H1 (cell line): ENCODE results near the gene KCNQ1. TPM values are rescaled to one million over a fixed set of nuclear protein-coding genes. Genes with fewer than 3 reads are reported as not detected.
A peak's percentile ranks its signal among the peaks of the same experiment; 100 is the strongest.

Source experiments
- CTCF ChIA-PET: fragments of 300-600 bp; sonication (Branson Sonifier 250); formaldehyde crosslinking; loops from one replicate; lab custom pipeline; 2021; ENCODE audit not compliant: partially characterized antibody; lab: Charles Lee
- POLR2A ChIA-PET: fragments of 300-600 bp; sonication (Branson Sonifier 250); formaldehyde crosslinking; loops from one replicate; lab custom pipeline; 2021; ENCODE audit warnings: inconsistent platforms; ENCODE audit not compliant: partially characterized antibody; lab: Charles Lee
- DNase-seq, 2 experiments: peaks; one replicate each; pipeline versions ENCODE4 v3.0.0 to v3.0.0-alpha.2; 2010 to 2022; ENCODE audit warnings: low spot score in 2 of 2, low read depth in 1 of 2, mixed read lengths in 1 of 2
- FAIRE-seq: peaks from 2 replicates; lab custom pipeline; 2011; peaks lifted over from hg19 to GRCh38; lab: Jason Lieb, UNC
- H2AFZ ChIP-seq: 2 replicates; pipeline ENCODE4 v1.8.1; 2012; ENCODE audit warnings: low read length, inconsistent platforms
- H2AK5ac ChIP-seq: 2 replicates; pipeline ENCODE4 v1.6.1; 2013; ENCODE audit warnings: low read depth, low read length
- H2BK120ac ChIP-seq: replicated peaks from 2 replicates; pipeline ENCODE3; 2013; ENCODE audit warnings: low read depth, low read length, inconsistent platforms
- H2BK12ac ChIP-seq: 2 replicates; pipeline ENCODE4 v1.6.1; 2013; ENCODE audit warnings: low read depth, low read length
- H2BK15ac ChIP-seq: 2 replicates; pipeline ENCODE4 v1.6.1; 2013; ENCODE audit warnings: low read length
- H2BK20ac ChIP-seq: 2 replicates; pipeline ENCODE4 v1.6.1; 2013; ENCODE audit warnings: low read length
- H2BK5ac ChIP-seq: 2 replicates; pipeline ENCODE4 v1.6.1; 2013; ENCODE audit warnings: low read depth, low read length
- H3K14ac ChIP-seq: 2 replicates; pipeline ENCODE4 v1.6.1; 2013; ENCODE audit warnings: inconsistent platforms; ENCODE audit not compliant: insufficient read length
- H3K18ac ChIP-seq: 2 replicates; pipeline ENCODE4 v1.6.1; 2013; ENCODE audit warnings: low read length; ENCODE audit errors: extremely low read depth
- H3K23ac ChIP-seq: 2 replicates; pipeline ENCODE4 v1.6.1; 2013; ENCODE audit warnings: inconsistent platforms; ENCODE audit not compliant: insufficient read length
- H3K23me2 ChIP-seq: 2 replicates; pipeline ENCODE4 v1.6.1; 2013; ENCODE audit warnings: low read depth, low read length
- H3K27ac ChIP-seq: 2 replicates; pipeline ENCODE4 v1.6.1; 2011; ENCODE audit warnings: low read depth, low read length, inconsistent platforms
- H3K27me3 ChIP-seq, 4 experiments: replicated peaks in 1 of 4; 1 replicate in 1 of 4; 2 replicates in 3 of 4; pipeline versions ENCODE4 v1.6.1 to v1.8.1; 2011 to 2013; ENCODE audit warnings: low read length in 3 of 4, mild to moderate bottlenecking in 3 of 4, inconsistent platforms in 2 of 4, mixed read lengths in 2 of 4, moderate library complexity in 1 of 4; ENCODE audit not compliant: control insufficient read depth in 3 of 4, insufficient read depth in 3 of 4; ENCODE audit errors: extremely low read depth in 1 of 4
- H3K36me3 ChIP-seq, 4 experiments: 2 replicates each; pipeline versions ENCODE4 v1.6.1 to v1.8.1; 2011 to 2013; ENCODE audit warnings: mild to moderate bottlenecking in 4 of 4, low read length in 3 of 4, moderate library complexity in 2 of 4, control low read depth in 1 of 4, inconsistent platforms in 1 of 4; ENCODE audit not compliant: insufficient read depth in 4 of 4, control insufficient read depth in 2 of 4
- H3K4ac ChIP-seq: replicated peaks from 2 replicates; pipeline ENCODE3; 2013; ENCODE audit warnings: low read length, low read depth, mixed read lengths, inconsistent platforms; ENCODE audit not compliant: insufficient read length
- H3K4me1 ChIP-seq, 4 experiments: replicated peaks in 1 of 4; 1 replicate in 1 of 4; 2 replicates in 3 of 4; pipeline versions ENCODE4 v1.6.1 to v1.8.1; 2011 to 2013; ENCODE audit warnings: low read length in 3 of 4, inconsistent platforms in 2 of 4, mixed read lengths in 1 of 4; ENCODE audit not compliant: insufficient read depth in 4 of 4, control insufficient read depth in 3 of 4
- H3K4me2 ChIP-seq, 2 experiments: 2 replicates each; pipeline versions ENCODE4 v1.6.1 to v1.8.1; 2011 to 2013; ENCODE audit warnings: low read depth in 2 of 2, low read length in 2 of 2, control low read depth in 1 of 2, inconsistent platforms in 1 of 2, mild to moderate bottlenecking in 1 of 2; ENCODE audit not compliant: insufficient read depth in 1 of 2
- H3K4me3 ChIP-seq, 4 experiments: fragments of 200-600, 300-600 bp in 1 of 4; sonication (generic), shearing (Covaris generic), sonication (Bioruptor Twin) in 1 of 4; 2 replicates each; pipeline versions ENCODE4 v1.5.1 to v1.8.1; 2011 to 2016; ENCODE audit warnings: low read length in 4 of 4, low read depth in 3 of 4, control low read depth in 2 of 4, inconsistent platforms in 2 of 4, mild to moderate bottlenecking in 2 of 4, mixed read lengths in 1 of 4, moderate library complexity in 1 of 4; ENCODE audit not compliant: insufficient read depth in 2 of 4; ENCODE audit errors: extremely low read depth in 1 of 4
- H3K56ac ChIP-seq: replicated peaks from 2 replicates; pipeline ENCODE3; 2013; ENCODE audit warnings: low read depth, mild to moderate bottlenecking, mixed read lengths, low read length, inconsistent platforms; ENCODE audit not compliant: insufficient read length
- H3K79me1 ChIP-seq: 2 replicates; pipeline ENCODE4 v1.6.1; 2013; ENCODE audit warnings: low read depth, low read length, control low read depth
- H3K79me2 ChIP-seq, 2 experiments: 2 replicates each; pipeline versions ENCODE4 v1.6.1 to v1.8.1; 2012 to 2013; ENCODE audit warnings: low read length in 2 of 2, mild to moderate bottlenecking in 2 of 2, inconsistent platforms in 1 of 2; ENCODE audit not compliant: insufficient read depth in 2 of 2, control insufficient read depth in 1 of 2
- H3K9ac ChIP-seq, 4 experiments: replicated peaks in 1 of 4; 1 replicate in 1 of 4; 2 replicates in 3 of 4; pipeline versions ENCODE4 v1.6.1 to v1.8.1; 2011 to 2013; ENCODE audit warnings: low read depth in 3 of 4, low read length in 3 of 4, control low read depth in 2 of 4, mild to moderate bottlenecking in 2 of 4, moderate library complexity in 2 of 4, inconsistent platforms in 1 of 4; ENCODE audit errors: extremely low read depth in 1 of 4
- H3K9me3 ChIP-seq, 2 experiments: 2 replicates each; pipeline versions ENCODE4 v1.6.1 to v1.8.1; 2012 to 2013; ENCODE audit warnings: mild to moderate bottlenecking in 2 of 2, moderate library complexity in 2 of 2, control low read depth in 1 of 2, inconsistent platforms in 1 of 2, low read depth in 1 of 2, low read length in 1 of 2, mixed read lengths in 1 of 2; ENCODE audit not compliant: insufficient read depth in 2 of 2
- H4K20me1 ChIP-seq, 2 experiments: replicated peaks in 1 of 2; 2 replicates each; pipeline versions ENCODE3 to v1.8.1; 2011 to 2013; ENCODE audit warnings: inconsistent platforms in 2 of 2, low read length in 2 of 2, mild to moderate bottlenecking in 1 of 2; ENCODE audit not compliant: insufficient read depth in 2 of 2, control insufficient read depth in 1 of 2
- H4K5ac ChIP-seq: 2 replicates; pipeline ENCODE4 v1.6.1; 2013; ENCODE audit warnings: low read length, low read depth, mixed read lengths, inconsistent platforms; ENCODE audit not compliant: insufficient read length
- H4K8ac ChIP-seq: 2 replicates; pipeline ENCODE4 v1.8.0; 2013; ENCODE audit warnings: mild to moderate bottlenecking, moderate library complexity, low read length, inconsistent platforms; ENCODE audit not compliant: insufficient read depth; ENCODE audit errors: extremely low read depth
- H4K91ac ChIP-seq: replicated peaks from 2 replicates; pipeline ENCODE3; 2013; ENCODE audit warnings: low read length, mixed read lengths, inconsistent platforms; ENCODE audit not compliant: insufficient read length
- JUN ChIP-seq: IDR thresholded peaks from 2 replicates; pipeline ENCODE4 v1.6.1; 2011; ENCODE audit warnings: low read depth, mild to moderate bottlenecking, improper control_type of control experiment, low read length
- KDM1A ChIP-seq: fragments of 200-600, 300-600 bp; sonication (generic); IDR thresholded peaks from 2 replicates; pipeline ENCODE4 v1.7.1; 2016; ENCODE audit warnings: mild to moderate bottlenecking, low read length, borderline replicate concordance
- MAX ChIP-seq: IDR thresholded peaks from 2 replicates; pipeline ENCODE4 v1.6.1; 2012; ENCODE audit warnings: inconsistent platforms
- WGBS, 2 experiments: shearing (Covaris generic) in 1 of 2; methylation state at CpG; one replicate each; pipeline versions ENCODE4 v1.1.6 to v1.1.7; 2013 to 2015; ENCODE audit warnings: low lambda C conversion rate in 2 of 2, mixed read lengths in 2 of 2, inconsistent platforms in 1 of 2, low coverage in 1 of 2, missing lambda C conversion rate in 1 of 2; ENCODE audit not compliant: insufficient replicate concordance in 2 of 2, insufficient coverage in 1 of 2, insufficient read length in 1 of 2; ENCODE audit errors: extremely low coverage in 1 of 2, missing lambda C conversion rate in 1 of 2; 5-methylcytosine and 5-hydroxymethylcytosine counted together
- polyA plus RNA-seq, 7 experiments: library from polyadenylated mRNA; depleted of rRNA in 3 of 7; stranded (reverse) in 5 of 7; unstranded in 2 of 7; fragments of >200 nt in 5 of 7; fragments of 200-250 nt in 2 of 7; gene quantifications; 1 replicate in 5 of 7; 2 replicates in 1 of 7; 4 replicates in 1 of 7; pipeline versions ENCODE4 v1.2.1 to v1.2.3, GENCODE V29; 2011 to 2013; ENCODE audit warnings: missing spikeins in 2 of 7, mixed read lengths in 2 of 7
- total RNA-seq: library from RNA; stranded (reverse); fragmentation: NEBNext Ultra II Directional; extraction: Animal tissue kit (Norgen Biotek cat#: 25700); gene quantifications from 2 replicates; pipeline ENCODE4 v1.2.1, GENCODE V29; 2021

Gene KCNQ1
- total and polyA plus RNA-seq, 2 of the 8 experiments (the other 6 are each of a cell fraction or from before 2014, with no cell fraction given): 1.9 to 2.0 TPM

GRCh38 chr11:2790568-2790921, 345.7 kb downstream of the KCNQ1 start:
- Histone ChIP-seq H2BK5ac (no peak overlapping the region), H3K4me3 (no peak overlapping the region), H3K27ac (no peak overlapping the region), H3K4ac (no peak overlapping the region), H4K20me1 (no peaks in the 10 kb centered on the region), H3K9me3 (peaks cover 0 to 5% of the 10 kb centered on the region in 2 experiments; a peak in 1 of 4 replicates), H2AFZ (no peak overlapping the region), H3K27me3 (peaks cover 0 to 49% (median 31%) of the 10 kb centered on the region in 4 experiments; a peak in 5 of 7 replicates), H4K91ac (no peak overlapping the region), H4K8ac (no peak overlapping the region), H3K4me1 (peaks cover 0 to 14% (median 6%) of the 10 kb centered on the region in 4 experiments; a peak in 5 of 7 replicates), H2BK15ac (no peak overlapping the region; the same call in 1 of the 2 replicates), H4K5ac (no peak overlapping the region), H2BK20ac (no peak overlapping the region), H2AK5ac (no peak overlapping the region), H3K4me2 (no peak overlapping the region), H3K14ac (no peak overlapping the region), H3K79me2 (no peaks in the 10 kb centered on the region), H3K79me1 (no peaks in the 10 kb centered on the region), H3K23me2 (no peaks in the 10 kb centered on the region), H2BK12ac (peak overlapping the region; percentile 77; the same call in 1 of the 2 replicates), H2BK120ac (no peak overlapping the region), H3K9ac (no peak overlapping the region), H3K36me3 (no peaks in the 10 kb centered on the region), H3K18ac (no peak overlapping the region), H3K23ac (no peak overlapping the region), H3K56ac (no peak overlapping the region)
- 96% methylated on average over 14 of the region's 14 CpGs; no CpG with 5 or more reads in 1 of the 2 experiments for WGBS, 2 experiments
- FAIRE-seq (no peak), DNase-seq (peak in 1 of 2 experiments; percentile 39)
- ChIA-PET CTCF (interaction anchor here (0.6 to 1.9 kb wide), 8 partner anchors 8 to 247 kb away, joined by 3 to 7 read pairs (median 3); no protein-coding TSS in a partner anchor), POLR2A (interaction anchor here (2.0 kb wide), 1 partner anchor 97 kb away, joined by 6 read pairs; no protein-coding TSS in a partner anchor)
- TF ChIP-seq KDM1A (peak; percentile 74; the same call in 1 of the 2 replicates), MAX (no peak), JUN (no peak)
